H9 (cell line): Measurements from ENCODE around the gene ZP1. TPM values are rescaled to one million over a fixed set of nuclear protein-coding genes. Genes with fewer than 3 reads are reported as not detected.

Experiments used
- DNase-seq: peaks from one replicate; pipeline ENCODE4 v3.0.0-alpha.2; 2017
- H2AFZ ChIP-seq: one replicate; pipeline ENCODE4 v1.6.1; 2013; ENCODE audit warnings: mild to moderate bottlenecking, low read length, control low read depth, moderate library complexity
- H2AK5ac ChIP-seq: 2 replicates; pipeline ENCODE4 v1.6.1; 2013; ENCODE audit warnings: low read length, control low read depth, mixed read lengths; ENCODE audit not compliant: insufficient read length
- H2BK120ac ChIP-seq: one replicate; pipeline ENCODE4 v1.6.1; 2013; ENCODE audit warnings: low read depth, mild to moderate bottlenecking, low read length, control low read depth, inconsistent platforms; ENCODE audit not compliant: poor library complexity, severe bottlenecking
- H2BK12ac ChIP-seq: 2 replicates; pipeline ENCODE4 v1.6.1; 2013; ENCODE audit warnings: low read length, control low read depth, mixed read lengths, low read depth; ENCODE audit not compliant: insufficient read length
- H2BK15ac ChIP-seq: 2 replicates; pipeline ENCODE4 v1.6.1; 2013; ENCODE audit warnings: low read depth, low read length, control low read depth
- H2BK20ac ChIP-seq: one replicate; pipeline ENCODE4 v1.6.1; 2013; ENCODE audit warnings: low read depth, mild to moderate bottlenecking, low read length, control low read depth, inconsistent platforms; ENCODE audit not compliant: poor library complexity, severe bottlenecking
- H2BK5ac ChIP-seq: 2 replicates; pipeline ENCODE4 v1.6.1; 2013; ENCODE audit warnings: low read length, control low read depth, mixed read lengths; ENCODE audit not compliant: insufficient read length
- H3K14ac ChIP-seq: 2 replicates; pipeline ENCODE4 v1.6.1; 2013; ENCODE audit warnings: low read length, control low read depth; ENCODE audit not compliant: insufficient read depth
- H3K18ac ChIP-seq: 2 replicates; pipeline ENCODE4 v1.6.1; 2013; ENCODE audit warnings: low read depth, mild to moderate bottlenecking, mixed read lengths, low read length, control low read depth; ENCODE audit not compliant: insufficient read length
- H3K23ac ChIP-seq: 2 replicates; pipeline ENCODE4 v1.6.1; 2013; ENCODE audit warnings: low read length, control low read depth, mixed read lengths, low read depth; ENCODE audit not compliant: insufficient read length
- H3K23me2 ChIP-seq: 2 replicates; pipeline ENCODE4 v1.6.1; 2013; ENCODE audit warnings: low read depth, mild to moderate bottlenecking, mixed read lengths, low read length, control low read depth; ENCODE audit not compliant: insufficient read length, poor library complexity, severe bottlenecking
- H3K27ac ChIP-seq: 2 replicates; pipeline ENCODE4 v1.5.1; 2013; ENCODE audit warnings: low read length, control low read depth, mixed read lengths, low read depth; ENCODE audit not compliant: insufficient read length
- H3K27me3 ChIP-seq: 2 replicates; pipeline ENCODE4 v1.6.1; 2013; ENCODE audit warnings: low read length, control low read depth, inconsistent platforms; ENCODE audit not compliant: insufficient read depth
- H3K4ac ChIP-seq: 2 replicates; pipeline ENCODE4 v1.6.1; 2013; ENCODE audit warnings: low read depth, mild to moderate bottlenecking, control low read depth, inconsistent platforms, low read length, moderate library complexity
- H3K4me1 ChIP-seq: 2 replicates; pipeline ENCODE4 v1.6.1; 2013; ENCODE audit warnings: low read length, control low read depth, inconsistent platforms; ENCODE audit not compliant: insufficient read depth
- H3K4me2 ChIP-seq: 2 replicates; pipeline ENCODE4 v1.6.1; 2013; ENCODE audit warnings: low read length, control low read depth, mixed read lengths; ENCODE audit not compliant: insufficient read length, insufficient read depth
- H3K56ac ChIP-seq: 2 replicates; pipeline ENCODE4 v1.6.1; 2013; ENCODE audit warnings: low read depth, mild to moderate bottlenecking, mixed read lengths, low read length, control low read depth; ENCODE audit not compliant: insufficient read length
- H3K79me1 ChIP-seq: 2 replicates; pipeline ENCODE4 v1.6.1; 2013; ENCODE audit warnings: low read depth, mild to moderate bottlenecking, moderate library complexity, low read length, control low read depth, inconsistent platforms; ENCODE audit not compliant: insufficient read depth, poor library complexity, severe bottlenecking
- H3K79me2 ChIP-seq: 2 replicates; pipeline ENCODE4 v1.6.1; 2013; ENCODE audit warnings: low read length, control low read depth, inconsistent platforms; ENCODE audit not compliant: insufficient read depth
- H3K9ac ChIP-seq: 2 replicates; pipeline ENCODE4 v1.6.1; 2013; ENCODE audit warnings: low read length, control low read depth, mixed read lengths; ENCODE audit not compliant: insufficient read length; ENCODE audit errors: extremely low read depth
- H3K9me3 ChIP-seq: one replicate; pipeline ENCODE4 v1.6.1; 2013; ENCODE audit warnings: low read depth, low read length, inconsistent platforms; ENCODE audit not compliant: control insufficient read depth
- H3T11ph ChIP-seq: one replicate; pipeline ENCODE4 v1.6.1; 2013; ENCODE audit warnings: mild to moderate bottlenecking, low read length, control low read depth, inconsistent platforms
- H4K20me1 ChIP-seq: one replicate; pipeline ENCODE4 v1.6.1; 2013; ENCODE audit not compliant: control insufficient read depth, insufficient read length, insufficient read depth
- H4K5ac ChIP-seq: 2 replicates; pipeline ENCODE4 v1.6.1; 2013; ENCODE audit warnings: low read depth, mild to moderate bottlenecking, mixed read lengths, low read length, control low read depth; ENCODE audit not compliant: insufficient read length
- H4K8ac ChIP-seq: replicated peaks from 2 replicates; pipeline ENCODE4 v1.6.1; 2013; ENCODE audit warnings: low read length, control low read depth, mixed read lengths, low read depth; ENCODE audit not compliant: insufficient read length
- H4K91ac ChIP-seq: 2 replicates; pipeline ENCODE4 v1.6.1; 2013; ENCODE audit warnings: low read depth, mild to moderate bottlenecking, moderate library complexity, mixed read lengths, low read length, control low read depth; ENCODE audit not compliant: insufficient read length
- H3K27ac Mint-ChIP-seq, 3 experiments: 2 replicates in 2 of 3; 3 replicates in 1 of 3; pipeline ENCODE4 v1.8.0; 2020 to 2021; ENCODE audit warnings: mixed read lengths in 3 of 3, mild to moderate bottlenecking in 1 of 3, moderate library complexity in 1 of 3
- H3K27me3 Mint-ChIP-seq: 2 replicates; pipeline ENCODE4 v1.8.0; 2021; ENCODE audit warnings: low read depth, mild to moderate bottlenecking, moderate library complexity, mixed read lengths
- H3K36me3 Mint-ChIP-seq, 3 experiments: 2 replicates in 2 of 3; 3 replicates in 1 of 3; pipeline ENCODE4 v1.8.0; 2020 to 2021; ENCODE audit warnings: low read depth in 3 of 3, mixed read lengths in 3 of 3; ENCODE audit not compliant: insufficient read depth in 1 of 3
- H3K4me1 Mint-ChIP-seq, 2 experiments: 2 replicates each; pipeline ENCODE4 v1.8.0; 2020; ENCODE audit warnings: mixed read lengths in 2 of 2
- H3K4me3 Mint-ChIP-seq, 2 experiments: 2 replicates in 1 of 2; 3 replicates in 1 of 2; pipeline ENCODE4 v1.8.0; 2020 to 2021; ENCODE audit warnings: mild to moderate bottlenecking in 2 of 2, mixed read lengths in 2 of 2, moderate library complexity in 1 of 2
- H3K9me3 Mint-ChIP-seq, 2 experiments: 2 replicates in 1 of 2; 3 replicates in 1 of 2; pipeline ENCODE4 v1.8.0; 2020; ENCODE audit warnings: mild to moderate bottlenecking in 2 of 2, mixed read lengths in 2 of 2, moderate library complexity in 1 of 2
- WGBS: extraction: QIAGEN DNeasy Blood & Tissue Kit; methylation state at CpG from one replicate; pipeline ENCODE4 v1.1.7; 2013; ENCODE audit warnings: missing lambda C conversion rate, low lambda C conversion rate, mixed read lengths; ENCODE audit not compliant: insufficient read length; ENCODE audit errors: extremely low coverage; 5-methylcytosine and 5-hydroxymethylcytosine counted together
- total RNA-seq: library from RNA; stranded (reverse); gene quantifications from 2 replicates; pipeline ENCODE4 v1.2.1, GENCODE V29; 2021
- TF ChIP-seq, protein P1 (sequence below): fragments of 200-600 bp; sonication (generic); conservative IDR thresholded peaks from 3 replicates; pipeline ENCODE4 v1.8.0; 2021; ENCODE audit warnings: antibody characterized with exemption, mild to moderate bottlenecking

ZP1 gene
- total RNA-seq, 1 experiment from 2014 or later: not detected

DNA sequence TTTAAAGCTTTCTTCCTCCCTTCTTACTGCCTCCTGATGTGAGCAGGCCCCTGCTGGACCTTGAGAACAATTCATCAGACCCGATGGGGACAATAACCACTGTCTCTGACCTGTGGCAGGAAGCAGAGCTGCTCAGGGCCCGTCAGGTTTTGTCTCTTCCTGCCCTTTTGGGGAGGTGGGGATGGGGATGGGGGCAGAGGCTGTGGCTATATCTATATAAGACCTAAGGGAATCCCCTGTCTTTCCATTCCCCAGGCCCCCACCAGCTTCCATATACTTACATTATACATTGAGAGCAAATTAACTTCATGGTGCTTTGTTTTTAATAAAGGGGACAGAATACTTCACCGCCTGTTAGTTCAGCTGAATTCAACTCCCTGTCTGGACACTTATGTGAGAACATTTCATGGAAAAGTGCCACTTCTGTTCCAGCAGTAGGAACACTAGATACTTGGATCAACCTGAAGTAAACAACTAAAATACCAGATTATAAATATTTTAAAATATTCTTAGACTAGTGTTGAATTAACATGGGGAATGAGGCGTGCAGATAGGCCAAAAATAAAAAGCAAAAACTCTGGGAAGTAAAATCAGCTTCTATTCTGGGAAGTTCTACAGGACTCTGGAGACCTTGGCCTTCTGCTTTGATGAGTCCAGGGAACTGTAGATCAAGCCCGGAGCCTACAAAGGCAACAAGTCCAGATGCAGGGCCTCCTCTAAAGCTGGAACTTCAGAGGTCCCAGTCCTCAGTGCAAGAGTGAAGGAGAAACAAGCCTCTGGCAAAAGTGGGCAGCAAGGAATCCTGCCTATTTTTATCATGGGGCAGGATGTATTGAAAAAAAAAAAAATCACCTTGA lies 11.1 kb downstream of the ZP1 start:
- H2BK120ac ChIP-seq: no peak overlapping the region
- DNase-seq: no peak
- H3K56ac ChIP-seq: no peak overlapping the region
- no peaks in the 10 kb centered on the region for H3K9me3 ChIP-seq
- H3K4me2 ChIP-seq: no peak overlapping the region
- no peak overlapping the region for H3K23ac ChIP-seq
- Mint-ChIP-seq H3K4me1 (peaks cover 1 to 2% of the 10 kb centered on the region in 2 experiments; a peak in 2 of 4 replicates), H3K4me3 (no peak overlapping the region), H3K36me3 (peaks cover 0 to 16% (median 2%) of the 10 kb centered on the region in 3 experiments; a peak in 3 of 7 replicates), H3K27me3 (no peaks in the 10 kb centered on the region), H3K27ac (no peak overlapping the region), H3K9me3 (no peaks in the 10 kb centered on the region)
- H2AK5ac ChIP-seq: no peak overlapping the region
- no peak overlapping the region for H4K91ac ChIP-seq
- H3K9ac ChIP-seq: no peak overlapping the region
- H3K14ac ChIP-seq: no peak overlapping the region
- peaks cover 2% of the 10 kb centered on the region for H4K20me1 ChIP-seq
- no peak overlapping the region for H3K18ac ChIP-seq
- H3K79me2 ChIP-seq: no peaks in the 10 kb centered on the region
- H3K23me2 ChIP-seq: no peaks in the 10 kb centered on the region
- WGBS: no CpG with 5 or more reads among the region's 5 CpGs
- no peak overlapping the region for H4K5ac ChIP-seq
- no peak overlapping the region for H2BK20ac ChIP-seq
- no peaks in the 10 kb centered on the region for H3K27me3 ChIP-seq
- H3K27ac ChIP-seq: no peak overlapping the region
- TF ChIP-seq, protein P1, sequence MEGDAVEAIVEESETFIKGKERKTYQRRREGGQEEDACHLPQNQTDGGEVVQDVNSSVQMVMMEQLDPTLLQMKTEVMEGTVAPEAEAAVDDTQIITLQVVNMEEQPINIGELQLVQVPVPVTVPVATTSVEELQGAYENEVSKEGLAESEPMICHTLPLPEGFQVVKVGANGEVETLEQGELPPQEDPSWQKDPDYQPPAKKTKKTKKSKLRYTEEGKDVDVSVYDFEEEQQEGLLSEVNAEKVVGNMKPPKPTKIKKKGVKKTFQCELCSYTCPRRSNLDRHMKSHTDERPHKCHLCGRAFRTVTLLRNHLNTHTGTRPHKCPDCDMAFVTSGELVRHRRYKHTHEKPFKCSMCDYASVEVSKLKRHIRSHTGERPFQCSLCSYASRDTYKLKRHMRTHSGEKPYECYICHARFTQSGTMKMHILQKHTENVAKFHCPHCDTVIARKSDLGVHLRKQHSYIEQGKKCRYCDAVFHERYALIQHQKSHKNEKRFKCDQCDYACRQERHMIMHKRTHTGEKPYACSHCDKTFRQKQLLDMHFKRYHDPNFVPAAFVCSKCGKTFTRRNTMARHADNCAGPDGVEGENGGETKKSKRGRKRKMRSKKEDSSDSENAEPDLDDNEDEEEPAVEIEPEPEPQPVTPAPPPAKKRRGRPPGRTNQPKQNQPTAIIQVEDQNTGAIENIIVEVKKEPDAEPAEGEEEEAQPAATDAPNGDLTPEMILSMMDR: no peak
- no peak overlapping the region for H2BK5ac ChIP-seq
- no peak overlapping the region for H2BK15ac ChIP-seq
- no peak overlapping the region for H2AFZ ChIP-seq
- H3K4me1 ChIP-seq: no peaks in the 10 kb centered on the region
- no peak overlapping the region for H4K8ac ChIP-seq
- H3T11ph ChIP-seq: no peak overlapping the region
- no peaks in the 10 kb centered on the region for H3K79me1 ChIP-seq
- no peak overlapping the region for H3K4ac ChIP-seq
- no peak overlapping the region for H2BK12ac ChIP-seq
